Left ventricle myocardium inferior (tissue), 1 donor: ENCODE measurements around the gene LMO1. TPM values are rescaled to one million over a fixed set of nuclear protein-coding genes. Genes with fewer than 3 reads are reported as not detected.
A peak's percentile ranks its signal among the peaks of the same experiment; 100 is the strongest.

Experiments used
- DNase-seq: peaks from one replicate; pipeline ENCODE4 v3.0.0-alpha.2; 2020
- H3K27ac ChIP-seq: fragments of 200-600 bp; replicated peaks from 2 replicates; pipeline ENCODE4 v1.8.0; 2021
- H3K27me3 ChIP-seq: fragments of 200-600 bp; 2 replicates; pipeline ENCODE4 v1.8.0; 2021; ENCODE audit warnings: low read depth
- H3K36me3 ChIP-seq: fragments of 200-600 bp; 2 replicates; pipeline ENCODE4 v1.8.0; 2021
- H3K4me1 ChIP-seq: fragments of 200-600 bp; 2 replicates; pipeline ENCODE4 v1.8.0; 2021
- H3K4me3 ChIP-seq: fragments of 200-600 bp; 2 replicates; pipeline ENCODE4 v1.8.0; 2021; ENCODE audit warnings: mild to moderate bottlenecking, moderate library complexity
- H3K9me3 ChIP-seq: fragments of 200-600 bp; replicated peaks from 2 replicates; pipeline ENCODE4 v1.8.0; 2021
- intact Hi-C: fragments of 100-400 bp; cut with micrococcal nuclease; formaldehyde crosslinking; loops from one replicate; pipeline ENCODE4 v1.11.0; 2022
- long read RNA-seq: library from polyadenylated mRNA; unstranded; transcript quantifications from one replicate; pipeline ENCODE4 v2.0.0, GENCODE V29; 2021
- total RNA-seq: library from RNA; stranded (reverse); fragmentation: NEBNext Ultra II Directional; extraction: Animal tissue kit (Norgen Biotek cat#: 25700); gene quantifications from one replicate; pipeline ENCODE4 v1.2.1, GENCODE V29; 2021
- TF ChIP-seq, protein P1 (sequence below): fragments of 200-600 bp; IDR thresholded peaks from 2 replicates; pipeline ENCODE4 v1.8.0; 2021; ENCODE audit warnings: antibody characterized with exemption, mild to moderate bottlenecking, borderline replicate concordance
- donor health status: DM: no; HTN: yes; CAD: no; lungs with severe emphysema.

LMO1 gene
- 2.3 TPM for total RNA-seq
- long read RNA-seq, partial matches to known transcripts = 0 of 1 reads
- long read RNA-seq, other reads (novel, unspliced or antisense) = 1 of 1 reads

DNA sequence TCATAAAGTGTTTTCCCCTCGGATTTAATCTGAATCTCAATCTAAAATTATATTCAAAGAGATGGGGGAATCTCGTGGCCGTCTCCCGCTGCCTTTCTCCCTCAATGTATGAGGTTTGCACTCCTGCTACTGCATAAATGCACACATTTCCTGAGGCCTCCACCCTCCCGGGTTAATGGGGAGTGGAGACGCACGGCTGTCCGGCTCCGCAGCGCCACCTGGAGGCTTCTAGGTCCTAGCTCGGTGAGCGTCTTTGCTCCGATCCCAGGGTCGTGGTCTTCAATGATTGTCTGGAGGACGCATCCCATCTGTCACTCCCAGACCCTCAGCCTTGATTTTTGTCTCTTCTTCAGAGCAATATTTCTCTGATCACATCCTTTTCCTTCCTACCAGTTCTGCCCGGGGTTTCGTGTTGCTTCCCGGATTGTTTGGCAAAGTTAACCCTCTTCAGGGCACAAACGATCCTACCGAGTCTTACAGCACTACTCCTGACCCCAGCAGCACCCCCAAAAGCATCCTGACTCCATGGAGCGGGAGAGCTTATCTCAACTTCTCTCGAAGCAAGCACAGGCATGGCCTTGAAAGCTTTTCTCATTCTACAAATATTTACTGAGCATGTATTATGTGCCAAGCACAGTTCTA, at the start of gene LMO1:
LMO1 (minus strand) TSS at position 110 of the 642 bp plus-strand sequence. CDS start 516 bp downstream, outside the sequence.
- peak; percentile 78 for DNase-seq
- H3K27me3 ChIP-seq = peaks cover 92% of the 10 kb centered on the region
- peaks cover 37% of the 10 kb centered on the region for H3K4me1 ChIP-seq
- no peaks in the 10 kb centered on the region for H3K36me3 ChIP-seq
- H3K9me3 ChIP-seq = no peaks in the 10 kb centered on the region
- intact Hi-C loops = no loop called here
- TF ChIP-seq, protein P1, sequence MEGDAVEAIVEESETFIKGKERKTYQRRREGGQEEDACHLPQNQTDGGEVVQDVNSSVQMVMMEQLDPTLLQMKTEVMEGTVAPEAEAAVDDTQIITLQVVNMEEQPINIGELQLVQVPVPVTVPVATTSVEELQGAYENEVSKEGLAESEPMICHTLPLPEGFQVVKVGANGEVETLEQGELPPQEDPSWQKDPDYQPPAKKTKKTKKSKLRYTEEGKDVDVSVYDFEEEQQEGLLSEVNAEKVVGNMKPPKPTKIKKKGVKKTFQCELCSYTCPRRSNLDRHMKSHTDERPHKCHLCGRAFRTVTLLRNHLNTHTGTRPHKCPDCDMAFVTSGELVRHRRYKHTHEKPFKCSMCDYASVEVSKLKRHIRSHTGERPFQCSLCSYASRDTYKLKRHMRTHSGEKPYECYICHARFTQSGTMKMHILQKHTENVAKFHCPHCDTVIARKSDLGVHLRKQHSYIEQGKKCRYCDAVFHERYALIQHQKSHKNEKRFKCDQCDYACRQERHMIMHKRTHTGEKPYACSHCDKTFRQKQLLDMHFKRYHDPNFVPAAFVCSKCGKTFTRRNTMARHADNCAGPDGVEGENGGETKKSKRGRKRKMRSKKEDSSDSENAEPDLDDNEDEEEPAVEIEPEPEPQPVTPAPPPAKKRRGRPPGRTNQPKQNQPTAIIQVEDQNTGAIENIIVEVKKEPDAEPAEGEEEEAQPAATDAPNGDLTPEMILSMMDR = peak; percentile 89
- H3K27ac ChIP-seq = peak within 1 kb of the TSS; percentile 27
- peak within 1 kb of the TSS; percentile 70 for H3K4me3 ChIP-seq

- intact Hi-C loops = no loop called here
- Histone ChIP-seq H3K36me3 (no peaks in the 10 kb centered on the region), H3K27me3 (peaks cover 22% of the 10 kb centered on the region), H3K27ac (no peak overlapping the region), H3K4me3 (no peak overlapping the region), H3K4me1 (no peaks in the 10 kb centered on the region), H3K9me3 (no peaks in the 10 kb centered on the region)
- no peak for DNase-seq
- TF ChIP-seq, protein P1 = no peak
Measured at GRCh38 chr11:8312986-8313385, 49.3 kb upstream of the LMO1 start.

DNA sequence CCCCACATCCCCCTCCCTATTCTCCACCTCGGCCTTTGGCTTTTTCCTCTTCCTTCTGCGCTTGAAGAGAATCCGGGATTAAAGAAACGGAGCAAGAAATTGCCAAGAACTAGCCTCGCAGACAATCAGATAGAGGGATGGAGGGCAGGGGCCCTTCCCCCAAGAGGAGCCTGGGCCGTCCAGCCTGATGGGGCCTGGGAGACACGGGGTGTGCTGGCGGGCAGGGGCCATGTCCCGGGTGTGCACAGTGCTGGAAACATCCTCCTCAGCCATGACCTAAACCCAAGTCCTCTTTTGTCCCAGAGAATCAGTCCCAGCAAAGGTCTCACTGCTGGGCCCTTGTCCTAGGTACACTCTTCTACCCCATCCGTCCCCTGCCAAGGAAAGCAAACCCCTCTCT, 47.7 kb upstream of the LMO1 start:
- TF ChIP-seq, protein P1 = no peak
- intact Hi-C loops = no loop called here
- no peaks in the 10 kb centered on the region for H3K4me1 ChIP-seq
- H3K36me3 ChIP-seq = no peaks in the 10 kb centered on the region
- H3K4me3 ChIP-seq = no peak overlapping the region
- H3K9me3 ChIP-seq = no peaks in the 10 kb centered on the region
- DNase-seq = no peak
- H3K27me3 ChIP-seq = peaks cover 22% of the 10 kb centered on the region
- H3K27ac ChIP-seq = no peak overlapping the region

- Histone ChIP-seq H3K27ac (no peak overlapping the region), H3K27me3 (peaks cover 22% of the 10 kb centered on the region), H3K4me1 (no peaks in the 10 kb centered on the region), H3K36me3 (no peaks in the 10 kb centered on the region), H3K4me3 (no peak overlapping the region), H3K9me3 (peaks cover under 1% of the 10 kb centered on the region)
- intact Hi-C loops = no loop called here
- no peak for DNase-seq
- TF ChIP-seq, protein P1 = no peak
Measured at GRCh38 chr11:8310743-8311298, 47.1 kb upstream of the LMO1 start.

DNA sequence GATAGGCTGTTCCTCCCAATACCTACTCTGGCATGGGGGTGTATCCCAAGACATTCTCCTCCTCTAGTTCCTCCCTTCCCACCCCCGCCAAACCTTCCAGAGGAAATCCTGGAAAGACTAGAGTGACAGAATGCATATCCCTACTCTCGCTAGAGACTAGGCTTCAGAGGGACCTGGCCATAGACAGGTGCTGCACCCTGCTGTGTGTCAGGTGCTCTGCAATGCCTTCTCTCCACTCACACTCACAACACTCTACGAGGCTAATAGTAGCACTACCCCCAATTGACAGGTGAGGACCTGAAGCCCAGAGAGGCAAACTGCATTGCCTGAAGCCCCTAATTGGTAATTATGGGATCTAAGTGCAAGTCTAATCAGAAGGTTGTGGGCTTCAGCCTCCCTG, 46.2 kb upstream of the LMO1 start:
- H3K4me3 ChIP-seq = no peak overlapping the region
- no peak overlapping the region for H3K27ac ChIP-seq
- H3K36me3 ChIP-seq = no peaks in the 10 kb centered on the region
- no peak for DNase-seq
- intact Hi-C loops = no loop called here
- TF ChIP-seq, protein P1 = peak; percentile 41
- H3K9me3 ChIP-seq = peaks cover 10% of the 10 kb centered on the region
- H3K27me3 ChIP-seq = peaks cover 22% of the 10 kb centered on the region
- H3K4me1 ChIP-seq = no peaks in the 10 kb centered on the region
